ENCODE data around the gene GATC. TPM values are rescaled to one million over a fixed set of nuclear protein-coding genes. Genes with fewer than 3 reads are reported as not detected.

GATC gene
- total RNA-seq, 4 donors from 2014 or later = 17.5 to 27.8 (median 21.0) TPM

GRCh38 chr12:120488057-120488640, 41.9 kb downstream of the GATC start:
- DNase-seq (ENCODE audit: low spot score in 2 of 2) = no peak
- no peaks in the 10 kb centered on the region for H3K36me3 ChIP-seq
- 77% methylated on average over 5 of the region's 5 CpGs for WGBS
- no peaks in the 10 kb centered on the region for H3K27me3 ChIP-seq
- TF ChIP-seq POLR2A (IDR thresholded peaks at IDR 0.05) (no peak), POLR2AphosphoS5 (IDR thresholded peaks at IDR 0.05) (no peak), CTCF (IDR thresholded peaks at IDR 0.05) (no peak), EP300 (IDR thresholded peaks at IDR 0.05) (no peak)
- no peaks in the 10 kb centered on the region for H3K4me1 ChIP-seq
- no peak overlapping the region for H3K27ac ChIP-seq
- no peak overlapping the region for H3K4me3 ChIP-seq
- no peaks in the 10 kb centered on the region for H3K9me3 ChIP-seq

- 80% methylated on average over 4 of the region's 4 CpGs for WGBS
- H3K27me3 ChIP-seq = no peaks in the 10 kb centered on the region
- no peaks in the 10 kb centered on the region for H3K36me3 ChIP-seq
- H3K4me3 ChIP-seq = no peak overlapping the region
- TF ChIP-seq POLR2AphosphoS5 (IDR thresholded peaks at IDR 0.05) (no peak), EP300 (IDR thresholded peaks at IDR 0.05) (no peak), POLR2A (IDR thresholded peaks at IDR 0.05) (no peak), CTCF (IDR thresholded peaks at IDR 0.05) (no peak)
- no peaks in the 10 kb centered on the region for H3K4me1 ChIP-seq
- H3K27ac ChIP-seq = no peak overlapping the region
- DNase-seq (ENCODE audit: low spot score in 2 of 2) = no peak
- H3K9me3 ChIP-seq = no peaks in the 10 kb centered on the region
Measured at GRCh38 chr12:120489018-120489417, 42.8 kb downstream of the GATC start.

GRCh38 chr12:120490325-120490724, 44.1 kb downstream of the GATC start:
- DNase-seq (ENCODE audit: low spot score in 2 of 2) = no peak
- Histone ChIP-seq H3K9me3 (no peaks in the 10 kb centered on the region), H3K27me3 (no peaks in the 10 kb centered on the region), H3K4me1 (peaks cover 8% of the 10 kb centered on the region), H3K27ac (no peak overlapping the region), H3K4me3 (no peak overlapping the region), H3K36me3 (no peaks in the 10 kb centered on the region)
- 80% methylated on average over 5 of the region's 5 CpGs for WGBS
- TF ChIP-seq POLR2AphosphoS5 (IDR thresholded peaks at IDR 0.05) = no peak
- TF ChIP-seq CTCF (IDR thresholded peaks at IDR 0.05) = no peak
- no peak for TF ChIP-seq POLR2A (IDR thresholded peaks at IDR 0.05)
- no peak for TF ChIP-seq EP300 (IDR thresholded peaks at IDR 0.05)

- Histone ChIP-seq H3K27me3 (no peaks in the 10 kb centered on the region), H3K9me3 (no peaks in the 10 kb centered on the region), H3K4me3 (no peak overlapping the region), H3K4me1 (peaks cover 10% of the 10 kb centered on the region), H3K27ac (no peak overlapping the region), H3K36me3 (no peaks in the 10 kb centered on the region)
- no peak for DNase-seq (ENCODE audit: low spot score in 2 of 2)
- 69% methylated on average over 2 of the region's 2 CpGs for WGBS
- TF ChIP-seq CTCF (IDR thresholded peaks at IDR 0.05) (no peak), EP300 (IDR thresholded peaks at IDR 0.05) (no peak), POLR2A (IDR thresholded peaks at IDR 0.05) (no peak), POLR2AphosphoS5 (IDR thresholded peaks at IDR 0.05) (no peak)
Measured at GRCh38 chr12:120490833-120491512, 44.7 kb downstream of the GATC start.

- no peaks in the 10 kb centered on the region for H3K27me3 ChIP-seq
- peaks cover 27% of the 10 kb centered on the region for H3K4me1 ChIP-seq
- WGBS = 27% methylated on average over 11 of the region's 17 CpGs
- peaks cover 17% of the 10 kb centered on the region for H3K36me3 ChIP-seq
- peak in 1 of 2 donors; percentile 66 for DNase-seq (ENCODE audit: low spot score in 2 of 2)
- TF ChIP-seq POLR2A (IDR thresholded peaks at IDR 0.05) (no peak), POLR2AphosphoS5 (IDR thresholded peaks at IDR 0.05) (no peak)
- H3K9me3 ChIP-seq = no peaks in the 10 kb centered on the region
- peak overlapping the region; percentile 86 for H3K27ac ChIP-seq
- H3K4me3 ChIP-seq = peak overlapping the region; percentile 91
Measured at GRCh38 chr12:120495186-120495730, 49.0 kb downstream of the GATC start.
